Kasumi-1 (cell line): ENCODE data around the gene KIF18B.

Experiments
- DNase-seq, 2 experiments: peaks; one replicate each; lab custom pipeline; 2025; lab: John Stamatoyannopoulos, UW

The KIF18B gene

DNA sequence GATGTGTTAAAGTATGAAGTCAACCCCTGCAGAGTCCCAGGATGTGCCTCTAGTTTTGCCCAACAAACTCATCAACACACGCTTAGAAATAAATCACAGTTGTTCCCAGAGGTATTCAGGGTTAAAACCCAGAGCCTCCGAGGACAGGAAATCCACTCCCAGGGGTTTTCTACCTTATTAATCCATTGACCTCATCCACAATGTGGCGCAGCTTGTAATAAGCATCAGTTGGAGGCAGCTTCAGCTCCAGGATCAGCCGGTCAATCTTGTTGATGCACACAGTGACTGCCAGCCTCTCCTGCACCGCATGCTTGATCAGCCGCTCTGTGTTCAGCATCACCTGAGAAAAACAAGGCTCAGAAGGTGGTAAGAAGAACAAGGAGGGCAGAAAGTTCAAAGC is 71.8 kb downstream of the KIF18B start:
- DNase-seq, result no peak
